Measurements from ENCODE around the gene VPS35L. TPM values are rescaled to one million over a fixed set of nuclear protein-coding genes. Genes with fewer than 3 reads are reported as not detected.

Gene VPS35L
- total and polyA plus RNA-seq, 12 donors = 15.0 to 35.1 (median 30.4) TPM

- Histone ChIP-seq H3K4me1 (peaks cover 0 to 24% (median 0%) of the 10 kb centered on the region in 9 donors), H3K9me3 (peaks cover 0 to 6% (median 0%) of the 10 kb centered on the region in 11 donors), H3K36me3 (peaks cover 0 to 98% (median 31%) of the 10 kb centered on the region in 9 donors), H3K27me3 (no peaks in the 10 kb centered on the region), H3K4me3 (no peak overlapping the region), H3K27ac (no peak overlapping the region)
- intact Hi-C loops (cut with DNase I) = loop anchor here in 1 of 10 donors (10.0 kb wide), 2 partner anchors 75 to 775 kb away; no protein-coding TSS in a partner anchor
- no peak for TF ChIP-seq CTCF (IDR thresholded peaks at IDR 0.05)
- DNase-seq (no peak), ATAC-seq (no peak)
- 80 to 81% methylated on average over 5 of the region's 5 CpGs for WGBS, 2 donors
Measured at GRCh38 chr16:19609359-19609758, 53.9 kb downstream of the VPS35L start.

- no peak overlapping the region for H3K27ac ChIP-seq
- intact Hi-C loops (cut with DNase I) = no loop called here
- 93 to 94% methylated on average over 13 of the region's 13 CpGs for WGBS, 2 donors
- no peak for TF ChIP-seq CTCF (IDR thresholded peaks at IDR 0.05)
- no peak overlapping the region for H3K4me3 ChIP-seq
- ATAC-seq = no peak
- H3K36me3 ChIP-seq = peaks cover 0 to 100% (median 31%) of the 10 kb centered on the region in 9 donors
- peaks cover 0 to 16% (median 0%) of the 10 kb centered on the region in 9 donors for H3K4me1 ChIP-seq
- no peaks in the 10 kb centered on the region for H3K27me3 ChIP-seq
- no peak for DNase-seq
- peaks cover 0 to 6% (median 0%) of the 10 kb centered on the region in 11 donors for H3K9me3 ChIP-seq
Measured at GRCh38 chr16:19610200-19610599, 54.7 kb downstream of the VPS35L start.

- Histone ChIP-seq H3K36me3 (peaks cover 0 to 98% (median 21%) of the 10 kb centered on the region in 9 donors), H3K4me3 (no peak overlapping the region), H3K9me3 (no peaks in the 10 kb centered on the region), H3K27me3 (no peaks in the 10 kb centered on the region), H3K4me1 (no peaks in the 10 kb centered on the region), H3K27ac (no peak overlapping the region)
- 92 to 97% methylated on average over 5 of the region's 5 CpGs for WGBS, 2 donors
- TF ChIP-seq CTCF (IDR thresholded peaks at IDR 0.05) = no peak
- intact Hi-C loops (cut with DNase I) = no loop called here
- ATAC-seq (no peak), DNase-seq (no peak)
Measured at GRCh38 chr16:19613834-19614233, 58.3 kb downstream of the VPS35L start.

- Histone ChIP-seq H3K9me3 (no peaks in the 10 kb centered on the region), H3K27ac (no peak overlapping the region), H3K27me3 (no peaks in the 10 kb centered on the region), H3K36me3 (peaks cover 0 to 90% (median 14%) of the 10 kb centered on the region in 9 donors), H3K4me1 (no peaks in the 10 kb centered on the region), H3K4me3 (no peak overlapping the region)
- ATAC-seq = no peak
- intact Hi-C loops (cut with DNase I) = no loop called here
- DNase-seq = no peak
- TF ChIP-seq CTCF (IDR thresholded peaks at IDR 0.05) = no peak
- WGBS, 2 donors = 69 to 79% methylated on average over 6 of the region's 6 CpGs
Measured at GRCh38 chr16:19616241-19616640, 60.7 kb downstream of the VPS35L start.

All from heart right ventricle (tissue), 16 donors.